DOHH2 (cell line): ENCODE results near the gene P2RY13.

Experiments
- CTCF ChIP-seq: fragments of 200-600 bp; sonication (generic); IDR thresholded peaks from one replicate; pipeline ENCODE4 v1.5.1; 2014; ENCODE audit warnings: antibody characterized with exemption, mild to moderate bottlenecking, low read depth, low read length; ENCODE audit not compliant: poor library complexity, severe bottlenecking
- EZH2phosphoT487 ChIP-seq: fragments of 200-600 bp; sonication (generic); IDR thresholded peaks from 2 replicates; pipeline ENCODE4 v1.6.1; 2017; ENCODE audit warnings: borderline replicate concordance, mild to moderate bottlenecking, antibody characterized with exemption, low read length, moderate library complexity, mixed read lengths

GRCh38 chr3:151320131-151320530 is 9.2 kb downstream of the P2RY13 start:
- TF ChIP-seq CTCF (no peak), EZH2phosphoT487 (no peak)
